IMR-90 (cell line): ENCODE data around the gene OPN4. TPM values are rescaled to one million over a fixed set of nuclear protein-coding genes. Genes with fewer than 3 reads are reported as not detected.

Source experiments
- ATAC-seq: fragments of 200-7000 bp; cut with Tn5 transposase; 2 replicates; pipeline ENCODE4 v1.9.1; 2020; ENCODE audit warnings: low read depth, mild to moderate bottlenecking, moderate library complexity
- BruUV-seq: library from RNA; stranded (reverse); fragments of 400-500 nt; replicated peaks from 2 replicates; lab custom pipeline; 2021; lab: Mats Ljungman, UMichigan
- CTCF ChIA-PET: fragments of 300-600 bp; formaldehyde crosslinking; extraction: SDS; loops from one replicate; lab custom pipeline; 2021; ENCODE audit warnings: antibody characterized with exemption; lab: Yijun Ruan, JAX
- POLR2A ChIA-PET: fragments of 300-600 bp; sonication (Branson Sonifier 250); formaldehyde crosslinking; loops from one replicate; lab custom pipeline; 2022; ENCODE audit warnings: antibody characterized with exemption; ENCODE audit not compliant: unreplicated experiment; lab: Charles Lee
- DNase-seq: peaks from one replicate; pipeline ENCODE4 v3.0.0; 2013
- H2AFZ ChIP-seq: replicated peaks from 2 replicates; pipeline ENCODE3; 2013; ENCODE audit warnings: low read length, mild to moderate bottlenecking; ENCODE audit not compliant: poor library complexity
- H2AK5ac ChIP-seq: 2 replicates; pipeline ENCODE4 v1.6.1; 2013; ENCODE audit warnings: low read depth, low read length, inconsistent platforms
- H2AK9ac ChIP-seq: replicated peaks from 2 replicates; pipeline ENCODE3; 2013; ENCODE audit warnings: mild to moderate bottlenecking, low read depth, low read length, moderate library complexity; ENCODE audit not compliant: poor library complexity
- H2BK120ac ChIP-seq: 2 replicates; pipeline ENCODE4 v1.6.1; 2013; ENCODE audit warnings: low read depth, low read length, inconsistent platforms
- H2BK15ac ChIP-seq: 3 replicates; pipeline ENCODE4 v1.6.1; 2013; ENCODE audit warnings: low read depth, low read length, inconsistent platforms
- H2BK20ac ChIP-seq: 2 replicates; pipeline ENCODE4 v1.6.1; 2013; ENCODE audit warnings: low read depth, mild to moderate bottlenecking, inconsistent platforms, low read length, moderate library complexity
- H2BK5ac ChIP-seq: 2 replicates; pipeline ENCODE4 v1.6.1; 2013; ENCODE audit warnings: mild to moderate bottlenecking, low read depth, low read length, inconsistent platforms; ENCODE audit not compliant: poor library complexity, severe bottlenecking
- H3K14ac ChIP-seq: replicated peaks from 2 replicates; pipeline ENCODE4 v1.6.1; 2013; ENCODE audit warnings: low read depth, low read length, inconsistent platforms
- H3K18ac ChIP-seq: 2 replicates; pipeline ENCODE4 v1.6.1; 2013; ENCODE audit warnings: low read depth, low read length, control low read depth
- H3K23ac ChIP-seq: 2 replicates; pipeline ENCODE4 v1.6.1; 2013; ENCODE audit warnings: low read depth, low read length, inconsistent platforms
- H3K27ac ChIP-seq: 2 replicates; pipeline ENCODE4 v1.5.1; 2013; ENCODE audit warnings: mild to moderate bottlenecking, control low read depth, low read length; ENCODE audit not compliant: insufficient read depth
- H3K27me3 ChIP-seq: 2 replicates; pipeline ENCODE4 v1.6.1; 2013; ENCODE audit warnings: low read length; ENCODE audit not compliant: control insufficient read depth, insufficient read depth
- H3K36me3 ChIP-seq: 2 replicates; pipeline ENCODE4 v1.6.1; 2013; ENCODE audit warnings: low read length, mixed read lengths; ENCODE audit not compliant: control insufficient read depth, insufficient read depth
- H3K4ac ChIP-seq: 2 replicates; pipeline ENCODE4 v1.6.1; 2013; ENCODE audit warnings: low read depth, low read length, inconsistent platforms
- H3K4me1 ChIP-seq: 2 replicates; pipeline ENCODE4 v1.6.1; 2013; ENCODE audit warnings: low read length, mixed read lengths; ENCODE audit not compliant: control insufficient read depth, insufficient read depth
- H3K4me2 ChIP-seq: 2 replicates; pipeline ENCODE4 v1.6.1; 2013; ENCODE audit warnings: low read depth, mild to moderate bottlenecking, control low read depth, low read length, moderate library complexity
- H3K4me3 ChIP-seq: 2 replicates; pipeline ENCODE4 v1.5.1; 2013; ENCODE audit warnings: low read depth, mild to moderate bottlenecking, control low read depth, low read length, moderate library complexity; ENCODE audit not compliant: insufficient read depth
- H3K56ac ChIP-seq: 2 replicates; pipeline ENCODE4 v1.6.1; 2013; ENCODE audit warnings: low read length, inconsistent platforms; ENCODE audit not compliant: insufficient read depth; ENCODE audit errors: extremely low read depth
- H3K79me1 ChIP-seq, 2 experiments: 2 replicates each; pipeline ENCODE4 v1.6.1; 2013; ENCODE audit warnings: low read length in 2 of 2, inconsistent platforms in 1 of 2, low read depth in 1 of 2
- H3K9ac ChIP-seq: 2 replicates; pipeline ENCODE4 v1.6.1; 2013; ENCODE audit warnings: low read depth, low read length, control low read depth
- H3K9me1 ChIP-seq: 2 replicates; pipeline ENCODE4 v1.6.1; 2013; ENCODE audit warnings: low read length, inconsistent platforms; ENCODE audit not compliant: insufficient read depth
- H3K9me3 ChIP-seq: 2 replicates; pipeline ENCODE4 v1.6.1; 2013; ENCODE audit warnings: low read length; ENCODE audit not compliant: control insufficient read depth, insufficient read depth
- H4K20me1 ChIP-seq: 2 replicates; pipeline ENCODE4 v1.6.1; 2013; ENCODE audit warnings: low read length, inconsistent platforms; ENCODE audit not compliant: insufficient read depth
- H4K5ac ChIP-seq: 2 replicates; pipeline ENCODE4 v1.6.1; 2013; ENCODE audit warnings: mild to moderate bottlenecking, low read depth, low read length, control low read depth
- H4K8ac ChIP-seq, 2 experiments: 2 replicates each; pipeline ENCODE4 v1.6.1; 2013; ENCODE audit warnings: low read depth in 2 of 2, low read length in 2 of 2, control low read depth in 1 of 2, inconsistent platforms in 1 of 2
- H4K91ac ChIP-seq: 2 replicates; pipeline ENCODE4 v1.6.1; 2013; ENCODE audit warnings: low read depth, low read length, inconsistent platforms; ENCODE audit not compliant: insufficient read depth
- CHD1 ChIP-seq: IDR thresholded peaks from 2 replicates; pipeline ENCODE4 v1.6.1; 2012; ENCODE audit warnings: low read depth, low read length, improper control_type of control experiment
- WGBS, 2 experiments: methylation state at CpG; one replicate each; pipeline versions ENCODE4 v1.1.5 to v1.1.7; 2013; ENCODE audit warnings: missing lambda C conversion rate in 2 of 2; ENCODE audit not compliant: insufficient read length in 1 of 2; ENCODE audit errors: extremely low coverage in 2 of 2; 5-methylcytosine and 5-hydroxymethylcytosine counted together
- dilution Hi-C: fragments of 300-500 bp; cut with HindIII; formaldehyde crosslinking; loops from one replicate; pipeline ENCODE4 v1.14.3; 2018; ENCODE audit warnings: low sequenced_read_pairs; ENCODE audit not compliant: unreplicated experiment
- in situ Hi-C: fragments of 300-500 bp; cut with MboI; formaldehyde crosslinking; loops from 3 replicates; pipeline ENCODE4 v1.14.3; 2019; ENCODE audit warnings: low sequenced_read_pairs, inconsistent platforms, mixed read lengths
- intact Hi-C: fragments of 100-400 bp; cut with micrococcal nuclease; formaldehyde crosslinking; loops from 2 replicates; pipeline ENCODE4 v1.10.0; 2022
- polyA plus RNA-seq, 3 experiments: library from polyadenylated mRNA; depleted of rRNA; stranded (reverse); fragments of >200 nt; gene quantifications; 2 replicates each; pipeline ENCODE4 v1.2.3, GENCODE V29; 2012; ENCODE audit warnings: low replicate concordance in 1 of 3
- total RNA-seq: library from RNA; depleted of rRNA; stranded (reverse); fragments of >200 nt; gene quantifications from 2 replicates; pipeline ENCODE4 v1.2.3, GENCODE V29; 2012
- TF ChIP-seq, protein P1 (sequence below): fragments of 150-350 bp; IDR thresholded peaks from 2 replicates; pipeline ENCODE4 v1.6.1; 2017; ENCODE audit warnings: mild to moderate bottlenecking, antibody characterized with exemption, low read length, low read depth

Gene OPN4
- total and polyA plus RNA-seq, 2 of the 4 experiments (the other 2 are of a cell fraction), result 0.03 TPM; not detected in 1

DNA sequence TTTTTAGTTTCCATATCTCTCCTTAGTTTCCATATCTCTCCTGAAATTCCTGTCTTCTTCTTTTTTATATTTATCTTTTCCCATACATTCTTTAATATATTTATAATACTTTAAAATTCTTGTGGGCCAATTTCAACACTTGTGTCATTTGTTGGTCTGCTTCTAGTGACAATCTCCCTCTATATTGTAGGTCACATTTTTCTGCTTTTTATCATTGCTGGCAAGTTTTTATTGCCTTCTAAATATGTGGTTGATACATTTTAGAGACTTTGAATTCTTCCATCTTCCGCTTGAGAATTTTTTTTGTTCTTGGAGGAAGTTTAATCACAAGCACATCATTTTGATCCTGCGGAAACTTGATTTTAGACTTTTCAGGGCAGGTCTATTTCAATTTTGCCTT, 26.0 kb upstream of the OPN4 start:
- ChIA-PET CTCF (interaction anchor here (1.0 kb wide), 1 partner anchor 9 kb away, joined by 3 read pairs; no protein-coding TSS in a partner anchor), POLR2A (no interaction called here)
- Histone ChIP-seq H4K20me1 (no peaks in the 10 kb centered on the region), H4K91ac (no peak overlapping the region), H3K23ac (no peak overlapping the region), H3K9ac (no peak overlapping the region), H3K36me3 (no peaks in the 10 kb centered on the region), H3K27ac (no peak overlapping the region), H3K4me3 (no peak overlapping the region), H2BK15ac (no peak overlapping the region), H3K56ac (no peak overlapping the region), H2BK5ac (no peak overlapping the region), H3K9me3 (no peaks in the 10 kb centered on the region), H2BK120ac (no peak overlapping the region), H3K4me2 (no peak overlapping the region), H3K27me3 (no peaks in the 10 kb centered on the region; the same call in none of the 2 replicates), H4K8ac (no peak overlapping the region), H3K9me1 (no peaks in the 10 kb centered on the region; the same call in 1 of the 2 replicates), H3K4ac (no peak overlapping the region), H4K5ac (no peak overlapping the region), H3K79me1 (no peaks in the 10 kb centered on the region), H2BK20ac (no peak overlapping the region), H3K4me1 (peaks cover 7% of the 10 kb centered on the region; the same call in 1 of the 2 replicates), H3K14ac (no peak overlapping the region), H2AK5ac (no peak overlapping the region), H2AK9ac (no peak overlapping the region), H3K18ac (no peak overlapping the region), H2AFZ (no peak overlapping the region)
- dilution Hi-C loops, result no loop called here
- in situ Hi-C loops, result no loop called here
- intact Hi-C loops, result loop anchor here (5.0 kb wide), 1 partner anchor 36 kb away; no protein-coding TSS in a partner anchor
- ATAC-seq (no peak), DNase-seq (no peak)
- no TSS peak for BruUV-seq
- WGBS, 2 experiments, result no CpG with 5 or more reads among the region's 2 CpGs
- TF ChIP-seq, protein P1, sequence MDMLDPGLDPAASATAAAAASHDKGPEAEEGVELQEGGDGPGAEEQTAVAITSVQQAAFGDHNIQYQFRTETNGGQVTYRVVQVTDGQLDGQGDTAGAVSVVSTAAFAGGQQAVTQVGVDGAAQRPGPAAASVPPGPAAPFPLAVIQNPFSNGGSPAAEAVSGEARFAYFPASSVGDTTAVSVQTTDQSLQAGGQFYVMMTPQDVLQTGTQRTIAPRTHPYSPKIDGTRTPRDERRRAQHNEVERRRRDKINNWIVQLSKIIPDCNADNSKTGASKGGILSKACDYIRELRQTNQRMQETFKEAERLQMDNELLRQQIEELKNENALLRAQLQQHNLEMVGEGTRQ, result no peak
- TF ChIP-seq CHD1, result no peak
